ENCODE data around the gene MTRF1L. TPM values are rescaled to one million over a fixed set of nuclear protein-coding genes. Genes with fewer than 3 reads are reported as not detected.

Gene MTRF1L
- total and polyA plus RNA-seq, 2 of the 8 experiments (the other 6 are each of a cell fraction or from before 2014, with no cell fraction given) = 4.5 to 26.5 TPM

- no peak overlapping the region for H2BK5ac ChIP-seq (ENCODE audit: low read depth, low read length)
- no peak overlapping the region for H4K8ac ChIP-seq (ENCODE audit: extremely low read depth, insufficient read depth, low read length)
- H2AK5ac ChIP-seq (ENCODE audit: low read depth, low read length) = no peak overlapping the region
- no peak overlapping the region for H3K4me2 ChIP-seq (ENCODE audit: insufficient read depth in 1 of 2, low read depth in 2 of 2, low read length in 2 of 2)
- no peak overlapping the region for H3K9ac ChIP-seq (replicated peaks in 1 of 4; ENCODE audit: extremely low read depth in 1 of 4, low read depth in 3 of 4, low read length in 3 of 4)
- peak overlapping the region; percentile 53; the same call in 1 of the 2 replicates for H2AFZ ChIP-seq (ENCODE audit: low read length)
- no peak overlapping the region for H3K4ac ChIP-seq (replicated peaks; ENCODE audit: insufficient read length, low read depth, low read length)
- no peak overlapping the region for H3K18ac ChIP-seq (ENCODE audit: extremely low read depth, low read length)
- H3K4me3 ChIP-seq (ENCODE audit: extremely low read depth in 1 of 4, insufficient read depth in 2 of 4, low read depth in 3 of 4, low read length in 4 of 4) = no peak overlapping the region
- no peaks in the 10 kb centered on the region; a peak in 1 of 4 replicates for H3K9me3 ChIP-seq (ENCODE audit: insufficient read depth in 2 of 2, low read depth in 1 of 2, low read length in 1 of 2)
- H3K27me3 ChIP-seq (replicated peaks in 1 of 4; ENCODE audit: control insufficient read depth in 3 of 4, extremely low read depth in 1 of 4, insufficient read depth in 3 of 4, low read length in 3 of 4) = no peaks in the 10 kb centered on the region
- no peaks in the 10 kb centered on the region for H3K23me2 ChIP-seq (ENCODE audit: low read depth, low read length)
- H3K23ac ChIP-seq (ENCODE audit: insufficient read length) = no peak overlapping the region
- H3K36me3 ChIP-seq (ENCODE audit: control insufficient read depth in 2 of 4, insufficient read depth in 4 of 4, low read length in 3 of 4) = no peaks in the 10 kb centered on the region
- no peaks in the 10 kb centered on the region for H3K79me1 ChIP-seq (ENCODE audit: low read depth, low read length)
- H3K4me1 ChIP-seq (replicated peaks in 1 of 4; ENCODE audit: control insufficient read depth in 3 of 4, insufficient read depth in 4 of 4, low read length in 3 of 4) = no peaks in the 10 kb centered on the region
- no peaks in the 10 kb centered on the region for H3K79me2 ChIP-seq (ENCODE audit: control insufficient read depth in 1 of 2, insufficient read depth in 2 of 2, low read length in 2 of 2)
- DNase-seq (ENCODE audit: low read depth in 1 of 2, low spot score in 2 of 2) (no peak), FAIRE-seq (no peak)
- no peak overlapping the region for H2BK120ac ChIP-seq (replicated peaks; ENCODE audit: low read depth, low read length)
- no peak overlapping the region for H4K91ac ChIP-seq (replicated peaks; ENCODE audit: insufficient read length, low read length)
- H2BK12ac ChIP-seq (ENCODE audit: low read depth, low read length) = no peak overlapping the region
- H2BK20ac ChIP-seq (ENCODE audit: low read length) = no peak overlapping the region
- whole genome bisulfite sequencing, 2 experiments (ENCODE audit: extremely low coverage in 1 of 2, insufficient coverage in 1 of 2, insufficient read length in 1 of 2, insufficient replicate concordance in 2 of 2, low coverage in 1 of 2, low lambda C conversion rate in 2 of 2, missing lambda C conversion rate in 1 of 2) = 97% methylated on average over 23 of the region's 24 CpGs; no CpG with 5 or more reads in 1 of the 2 experiments
- H3K27ac ChIP-seq (ENCODE audit: low read depth, low read length) = no peak overlapping the region
- ChIA-PET POLR2A (ENCODE audit: partially characterized antibody) (no interaction called here), CTCF (ENCODE audit: partially characterized antibody) (interaction anchor here (1.1 to 1.7 kb wide), 4 partner anchors 8 to 211 kb away, joined by 3 to 9 read pairs (median 4); no protein-coding TSS in a partner anchor)
- TF ChIP-seq RBBP5 (IDR thresholded peaks at IDR 0.05; ENCODE audit: borderline replicate concordance, low read depth, low read length) = no peak
- TF ChIP-seq CEBPB (IDR thresholded peaks at IDR 0.05; ENCODE audit: low read depth, low read length) = no peak
- no peak for TF ChIP-seq RNF2 (IDR thresholded peaks at IDR 0.05; ENCODE audit: borderline replicate concordance, low read depth, low read length, missing control alignments, poor library complexity, severe bottlenecking)
- no peak overlapping the region for H3K56ac ChIP-seq (replicated peaks; ENCODE audit: insufficient read length, low read depth, low read length)
- H3K14ac ChIP-seq (ENCODE audit: insufficient read length) = no peak overlapping the region
- H4K5ac ChIP-seq (ENCODE audit: insufficient read length, low read depth, low read length) = no peak overlapping the region
- no peaks in the 10 kb centered on the region for H4K20me1 ChIP-seq (replicated peaks in 1 of 2; ENCODE audit: control insufficient read depth in 1 of 2, insufficient read depth in 2 of 2, low read length in 2 of 2)
- H2BK15ac ChIP-seq (ENCODE audit: low read length) = no peak overlapping the region
These were observed 43.2 kb downstream of the MTRF1L start for GRCh38 chr6:152959333-152959732.

Measured in H1 (cell line).